Hematopoietic multipotent progenitor cell treated with erythropoietin and hydrocortisone succinate and interleukin-3 and kit ligand, for 8 days (in vitro differentiated cells): ENCODE results near the gene LRRC38.
"Not testable (repeated sequence)": the region's sequence is repeated elsewhere in the genome, so short reads cannot be mapped to it uniquely, and the experiment has no call there.

Experiments used
- DNase-seq: peaks from one replicate; pipeline ENCODE4 v3.0.0-alpha.2; 2015

Gene LRRC38, protein sequence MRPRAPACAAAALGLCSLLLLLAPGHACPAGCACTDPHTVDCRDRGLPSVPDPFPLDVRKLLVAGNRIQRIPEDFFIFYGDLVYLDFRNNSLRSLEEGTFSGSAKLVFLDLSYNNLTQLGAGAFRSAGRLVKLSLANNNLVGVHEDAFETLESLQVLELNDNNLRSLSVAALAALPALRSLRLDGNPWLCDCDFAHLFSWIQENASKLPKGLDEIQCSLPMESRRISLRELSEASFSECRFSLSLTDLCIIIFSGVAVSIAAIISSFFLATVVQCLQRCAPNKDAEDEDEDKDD

DNA sequence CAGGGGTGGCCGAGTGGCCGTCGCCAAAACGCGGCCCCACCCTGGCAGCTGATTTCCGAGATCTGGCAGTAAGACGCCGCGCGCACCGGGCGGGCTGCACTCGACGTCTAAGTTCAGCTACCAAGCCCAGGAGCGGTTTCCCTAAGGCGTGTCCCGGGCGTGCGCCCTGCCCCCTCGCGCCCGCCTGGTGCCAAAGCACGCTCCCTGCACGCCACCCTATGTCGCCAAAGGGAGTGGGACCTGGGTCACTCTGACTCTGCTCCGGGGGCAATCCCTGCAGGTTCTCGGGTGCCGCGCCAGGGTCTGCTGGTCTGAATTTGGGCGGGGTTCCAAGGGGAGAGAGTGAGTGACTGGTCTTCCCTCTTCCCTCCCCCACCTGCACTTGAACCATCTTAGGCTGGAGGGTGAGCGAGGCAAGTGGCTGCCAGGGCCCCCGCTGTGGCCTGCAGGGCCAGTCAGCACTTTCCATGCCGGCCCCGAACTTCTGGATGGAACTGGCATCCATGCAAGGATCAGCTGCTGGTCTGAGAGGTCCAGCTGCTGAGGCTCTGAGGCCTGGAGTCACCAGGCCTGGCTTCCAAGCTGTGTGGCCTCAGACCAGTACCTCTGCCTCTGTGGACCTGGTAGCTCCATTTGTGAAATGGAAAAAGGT, at the start of gene LRRC38:
LRRC38 (minus strand) TSS at position 109 of the 652 bp plus-strand sequence. CDS start 410 bp downstream, outside the sequence.
- peak; percentile 23 for DNase-seq

DNA sequence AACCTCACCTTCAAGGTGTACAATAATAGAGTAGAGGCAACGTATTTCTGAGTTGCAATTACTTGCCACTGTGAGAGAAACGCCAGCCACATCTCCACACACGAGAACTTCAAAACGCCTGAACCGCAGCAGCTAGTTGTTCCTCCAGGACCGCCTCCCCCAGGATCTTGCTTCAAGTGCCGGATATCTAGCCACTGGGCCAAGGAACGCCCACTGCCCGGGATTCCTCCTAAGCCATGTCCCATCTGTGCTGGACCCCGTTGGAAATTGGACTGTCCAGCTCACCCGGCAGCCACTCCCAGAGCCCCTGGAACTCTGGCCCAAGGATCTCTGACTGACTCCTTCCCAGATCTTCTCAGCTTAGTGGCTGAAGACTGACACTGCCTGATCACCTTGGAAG, 49.2 kb upstream of the LRRC38 start:
- not testable (repeated sequence) for DNase-seq

DNA sequence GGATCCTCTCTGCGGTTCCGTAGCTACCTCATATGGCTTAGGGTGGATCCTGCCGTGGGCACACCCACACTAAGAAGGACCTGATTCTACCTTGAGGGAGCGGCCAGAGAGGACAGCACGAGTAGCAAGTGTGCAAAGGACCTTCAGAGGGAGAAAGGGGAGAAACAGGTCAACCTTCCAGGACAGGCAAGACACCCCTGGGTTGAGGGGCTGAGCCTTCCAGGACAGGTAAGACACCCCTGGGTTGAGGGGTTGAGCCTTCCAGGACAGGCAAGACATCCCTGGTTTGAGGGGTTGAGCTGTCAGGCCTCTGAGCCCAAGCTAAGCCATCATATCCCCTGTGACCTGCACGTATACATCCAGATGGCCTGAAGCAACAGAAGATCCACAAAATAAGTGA, 46.7 kb upstream of the LRRC38 start:
- DNase-seq, result no peak

DNA sequence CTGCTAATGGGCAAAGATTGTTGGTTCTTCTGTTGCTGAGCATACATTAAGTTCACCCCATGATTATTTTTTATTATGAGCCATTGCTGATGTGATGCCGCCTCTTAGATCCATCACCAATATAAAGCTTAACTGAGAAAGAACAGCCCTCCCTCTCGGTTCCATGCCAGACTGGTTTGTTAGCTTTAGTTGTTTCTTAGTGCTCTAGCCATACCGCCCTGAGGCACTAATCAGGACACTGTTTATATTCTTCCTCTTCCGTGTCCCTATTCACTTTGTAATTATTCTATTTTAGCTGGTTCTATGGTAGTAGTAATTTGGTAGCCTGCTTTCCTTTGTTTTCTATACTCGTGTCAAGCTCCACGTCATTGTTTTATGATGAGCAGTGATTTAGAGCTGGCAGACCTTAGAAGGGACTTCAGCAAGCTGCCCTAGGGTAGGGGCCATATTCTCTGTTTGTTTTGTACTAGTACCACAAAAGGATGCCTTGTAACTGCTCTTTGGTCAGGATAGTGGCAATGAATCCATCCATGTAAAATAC, 42.5 kb upstream of the LRRC38 start:
- DNase-seq, result no peak

DNA sequence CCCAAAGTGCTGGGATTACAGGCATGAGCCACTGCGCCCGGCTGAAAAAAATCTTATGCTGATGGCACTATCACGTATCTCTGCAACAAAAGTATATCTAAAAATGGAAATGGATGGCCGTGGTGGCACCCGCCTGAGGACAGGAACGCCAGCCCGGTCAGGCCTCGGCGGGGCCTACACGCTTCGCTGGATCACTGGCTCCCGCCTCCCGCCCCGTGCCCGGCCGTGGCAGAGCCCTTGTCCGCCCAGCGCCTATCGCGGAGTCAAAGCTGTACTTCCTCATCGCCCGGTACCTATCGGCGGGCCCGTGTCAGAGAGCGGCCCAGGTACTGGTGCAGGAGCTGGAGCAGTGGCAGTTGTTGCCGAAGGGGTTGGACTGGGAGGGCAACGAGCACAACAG, 41.0 kb upstream of the LRRC38 start:
- no peak for DNase-seq

DNA sequence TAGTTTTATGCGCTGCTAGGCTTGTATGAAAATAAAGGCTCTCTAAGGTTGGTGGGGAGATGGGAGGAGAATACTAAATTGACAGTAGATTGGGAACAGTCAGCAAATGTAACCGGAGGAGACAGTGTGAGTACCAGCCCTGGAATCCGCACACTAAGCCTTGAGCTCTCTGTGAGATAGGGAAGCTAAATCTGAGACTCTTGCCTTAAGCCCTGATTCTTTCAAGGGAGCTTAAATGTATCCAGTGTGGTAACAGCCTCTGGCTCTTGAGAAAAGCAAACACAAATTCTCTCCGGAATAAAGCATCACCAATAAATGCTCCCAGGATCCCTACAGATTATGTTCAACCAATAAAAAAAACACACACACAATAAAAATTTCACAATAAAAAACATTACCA, 36.9 kb upstream of the LRRC38 start:
- no peak for DNase-seq

DNA sequence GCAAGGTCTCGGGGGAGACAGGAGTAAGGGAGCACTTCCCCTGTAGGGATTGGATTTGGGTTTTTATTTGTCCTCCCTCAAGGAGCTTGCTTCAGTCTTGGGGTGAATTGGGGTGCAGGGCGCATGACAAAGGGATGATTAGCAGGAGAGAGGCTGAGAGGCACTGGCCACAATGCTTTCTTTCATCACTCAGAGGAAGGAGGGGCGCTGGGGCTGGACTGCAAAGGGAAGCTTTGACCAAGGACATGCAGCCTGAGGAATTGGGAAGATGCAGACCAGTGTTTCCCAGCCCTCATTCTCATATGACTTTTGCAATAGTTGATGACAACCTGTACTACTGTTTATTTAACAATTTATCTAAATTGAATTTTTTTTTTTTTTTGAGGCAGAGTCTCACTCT, 35.7 kb upstream of the LRRC38 start:
- no peak for DNase-seq

DNA sequence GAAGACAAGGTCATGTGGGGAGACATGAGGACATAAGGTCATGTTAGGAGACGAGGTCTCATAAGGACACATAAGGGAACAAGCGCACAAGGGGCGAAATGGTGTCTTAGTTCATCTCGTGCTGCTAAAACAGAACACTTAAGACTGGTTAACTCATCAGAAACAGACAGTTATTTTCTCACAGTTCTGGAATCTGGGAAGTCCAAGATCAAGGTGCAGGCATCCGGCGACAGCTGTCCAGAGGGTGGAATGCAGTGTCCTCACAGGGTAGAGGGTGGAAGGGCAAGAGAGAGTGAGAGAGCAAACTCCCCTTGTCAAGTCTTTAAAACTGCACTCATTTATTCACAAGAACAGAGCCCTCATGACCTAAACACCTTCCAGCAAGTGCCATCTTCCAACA, 35.2 kb upstream of the LRRC38 start:
- no peak for DNase-seq

DNA sequence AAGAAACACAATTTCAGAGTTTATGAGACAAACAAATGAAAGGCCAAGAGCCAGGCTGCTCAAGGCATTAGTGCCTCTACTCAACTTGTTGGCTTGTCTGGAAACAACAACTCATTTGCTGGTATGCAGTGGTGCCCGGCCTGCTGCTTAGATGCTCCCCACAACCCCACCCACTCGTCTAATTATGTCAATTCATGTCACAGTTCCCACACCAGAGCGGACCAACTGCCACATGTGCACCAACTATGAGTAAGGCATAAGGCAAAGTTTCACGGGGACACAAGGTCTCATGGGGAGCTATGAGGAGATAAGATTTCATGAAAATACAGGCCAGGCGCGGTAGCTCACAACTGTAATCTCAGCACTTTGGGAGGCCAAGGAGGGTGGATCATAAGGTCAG, 34.5 kb upstream of the LRRC38 start:
- DNase-seq, result no peak

DNA sequence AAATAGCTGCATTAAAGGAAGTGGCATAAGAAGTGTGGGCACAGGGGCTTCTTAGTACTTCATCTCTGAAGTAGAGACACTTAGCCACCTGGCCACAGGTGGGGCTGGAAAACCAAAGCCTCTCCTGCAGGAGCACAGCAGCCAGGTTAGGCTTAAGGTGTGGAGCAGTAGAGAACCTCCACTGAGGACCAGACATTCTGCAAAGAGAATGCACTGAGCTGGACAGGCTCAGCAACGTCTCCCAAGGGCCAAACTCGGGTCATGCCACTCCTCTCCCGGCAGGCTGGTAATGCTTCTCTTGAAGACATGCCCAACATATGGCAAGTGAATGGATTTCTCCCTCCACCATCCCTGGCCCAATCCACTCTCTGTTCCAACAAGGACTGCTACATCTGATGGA, 33.0 kb upstream of the LRRC38 start:
- DNase-seq, result no peak

DNA sequence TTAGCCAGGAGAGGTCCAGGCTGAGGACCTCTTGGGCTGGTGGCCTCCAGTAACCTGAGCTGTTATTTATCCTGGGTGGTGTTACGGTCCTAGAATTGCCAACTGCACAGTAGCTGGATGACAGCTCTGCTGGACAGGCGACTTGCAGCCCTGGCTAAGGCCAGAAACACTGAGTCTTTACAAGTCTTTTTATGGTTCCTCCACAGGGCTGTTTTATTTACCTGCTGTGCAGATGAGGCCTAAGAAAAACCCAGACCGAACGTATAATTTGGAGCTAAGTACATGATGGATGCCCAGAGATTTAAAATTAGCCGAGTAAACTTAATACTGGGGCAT, 30.4 kb upstream of the LRRC38 start:
- no peak for DNase-seq

DNA sequence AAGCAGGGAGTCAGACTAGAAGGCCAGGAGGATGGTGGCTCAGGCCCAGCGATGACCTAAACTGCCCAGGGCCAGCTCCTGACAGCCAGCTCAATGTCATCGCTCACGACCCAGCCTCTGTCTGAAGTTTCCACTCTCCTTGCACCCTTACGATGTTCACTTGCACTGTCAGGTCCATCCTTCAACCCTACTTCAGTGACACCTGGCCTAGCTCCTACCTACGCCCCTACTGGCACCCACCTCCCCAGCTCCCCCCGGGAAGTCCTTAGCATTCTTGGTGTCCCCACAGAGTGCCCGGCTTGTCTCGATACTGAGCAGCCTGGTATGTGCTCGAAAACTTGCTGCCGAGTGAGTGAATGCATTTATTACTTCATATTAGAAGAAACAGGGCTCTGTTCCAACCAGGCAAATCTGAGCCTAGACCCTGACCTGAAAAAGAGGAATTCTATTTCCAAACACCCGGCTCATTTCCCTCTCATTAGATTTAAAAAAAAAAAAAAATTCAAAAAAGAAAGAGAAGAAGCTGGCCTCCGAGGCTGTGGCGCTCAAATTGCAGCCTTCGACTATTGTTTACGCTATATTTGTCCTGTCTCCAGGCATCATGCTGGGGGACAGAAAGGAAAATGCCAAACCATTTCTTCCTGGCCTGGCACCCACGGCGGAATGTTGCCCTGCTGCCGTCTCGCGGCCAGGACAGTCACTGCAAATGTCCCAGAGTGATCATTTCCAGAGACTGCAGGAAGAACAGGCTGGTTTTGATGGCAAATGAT, 29.8 kb upstream of the LRRC38 start:
- DNase-seq, result no peak

DNA sequence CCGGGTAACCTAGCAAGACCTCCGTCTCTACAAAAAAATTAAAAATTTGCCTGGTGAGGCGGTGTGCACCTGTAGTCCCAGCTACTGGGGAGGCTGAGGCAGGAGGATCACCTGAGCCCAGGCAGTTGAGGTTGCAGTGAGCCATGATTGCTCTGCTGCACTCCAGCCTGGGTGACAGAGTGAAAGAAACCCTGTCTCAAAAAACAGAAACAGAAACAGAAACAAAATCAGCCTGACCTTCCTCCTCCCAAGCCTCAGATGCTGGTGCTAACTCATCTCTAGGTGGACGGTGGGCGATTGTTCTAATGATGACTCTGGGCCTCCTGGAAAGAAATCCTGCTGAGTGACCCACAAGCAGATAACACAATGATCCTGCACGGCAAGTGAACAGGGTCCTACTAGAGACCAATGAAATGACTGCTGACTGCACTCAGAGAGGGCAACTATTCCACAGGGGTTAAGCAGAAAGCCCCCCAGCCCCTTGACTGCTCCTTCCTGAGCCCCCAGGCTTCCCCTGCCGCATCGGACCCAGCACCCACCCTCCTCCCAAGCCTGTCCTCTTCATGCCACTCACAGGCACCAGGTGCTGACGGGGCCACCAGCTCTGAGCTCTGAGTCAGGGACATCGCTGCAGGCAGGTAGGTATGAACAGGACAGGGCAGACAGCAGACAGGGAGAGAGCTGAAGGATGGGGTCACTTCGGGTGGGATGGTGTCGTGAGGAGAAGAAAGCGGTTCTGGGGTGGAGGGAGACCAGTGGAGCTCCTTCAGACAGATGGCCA, 27.8 kb upstream of the LRRC38 start:
- DNase-seq, result no peak

DNA sequence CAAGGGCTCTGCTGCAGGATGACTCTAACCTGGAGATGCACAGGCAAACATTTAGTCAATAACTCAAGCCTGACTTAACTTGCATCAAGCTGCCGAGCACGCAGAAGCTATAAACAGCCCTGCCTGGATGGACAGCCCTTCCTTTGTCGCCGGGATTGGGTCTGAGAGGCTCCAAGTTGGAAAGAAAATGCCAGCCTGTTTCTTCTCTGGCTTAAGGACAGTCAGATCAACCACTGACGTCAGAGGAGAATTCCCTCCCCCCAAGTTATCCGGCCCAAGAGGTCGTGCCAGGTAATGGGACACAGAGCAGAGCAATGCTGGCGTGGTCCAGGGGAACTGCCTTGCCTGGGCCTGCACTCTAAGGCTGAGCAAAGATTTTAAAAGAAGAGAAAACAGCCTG, 27.1 kb upstream of the LRRC38 start:
- DNase-seq, result no peak

DNA sequence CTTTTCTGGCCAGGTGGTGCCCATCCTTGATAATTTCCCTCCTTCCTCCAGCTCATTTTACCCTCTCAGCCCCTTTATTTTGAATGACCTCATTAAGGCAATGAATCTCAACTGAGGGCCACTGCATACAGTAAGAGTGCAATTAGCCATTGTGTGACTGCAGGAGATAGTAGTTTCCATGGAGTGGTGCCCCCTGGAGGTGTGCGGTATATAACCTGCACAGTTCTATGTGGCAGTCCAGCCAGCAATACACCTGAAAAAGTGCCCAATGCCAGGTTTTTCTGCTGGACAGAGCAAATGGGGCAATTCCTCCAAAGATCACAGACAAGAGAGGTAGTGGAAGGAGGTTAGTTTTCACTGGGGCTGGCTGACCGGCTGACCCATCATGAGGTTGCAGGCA, 25.9 kb upstream of the LRRC38 start:
- DNase-seq, result no peak

DNA sequence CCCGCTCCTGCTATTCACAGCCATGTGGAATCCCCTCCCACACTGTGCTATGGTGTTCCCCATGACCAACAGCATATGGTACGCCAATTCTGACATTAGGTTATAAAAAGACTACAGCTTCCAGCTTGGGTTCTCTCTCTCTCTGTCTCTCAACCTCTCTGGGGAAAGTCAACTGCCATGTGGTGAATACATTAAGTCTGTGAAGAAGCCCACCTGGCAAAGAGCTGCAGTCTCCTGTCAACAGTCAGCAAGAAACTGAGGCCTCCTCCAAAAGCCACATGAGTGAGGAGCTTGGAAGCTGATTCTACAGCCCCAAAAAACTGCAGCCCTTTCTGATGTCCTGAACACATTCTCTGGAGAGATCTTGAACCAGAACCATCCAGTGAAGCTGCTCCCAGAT, 25.0 kb upstream of the LRRC38 start:
- DNase-seq, result no peak

DNA sequence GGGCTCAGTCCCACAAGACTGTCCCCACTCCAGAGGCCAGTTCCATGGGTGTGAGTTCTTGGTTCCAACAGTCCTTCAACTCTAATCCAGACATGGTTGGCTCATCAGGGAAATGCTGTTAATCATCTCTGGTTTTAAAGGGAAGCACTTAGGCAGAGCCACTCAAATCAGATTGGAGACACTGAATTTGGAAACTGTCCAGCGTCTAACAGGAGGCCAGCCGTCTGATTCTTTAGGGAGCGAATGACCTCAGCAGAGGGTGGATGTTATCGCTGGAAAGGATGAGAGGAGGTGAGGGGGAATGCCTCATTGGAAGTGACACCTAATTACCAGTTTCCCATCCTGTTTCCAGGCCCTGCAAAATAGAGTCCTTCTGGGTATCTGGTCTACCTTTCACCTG, 22.8 kb upstream of the LRRC38 start:
- no peak for DNase-seq

DNA sequence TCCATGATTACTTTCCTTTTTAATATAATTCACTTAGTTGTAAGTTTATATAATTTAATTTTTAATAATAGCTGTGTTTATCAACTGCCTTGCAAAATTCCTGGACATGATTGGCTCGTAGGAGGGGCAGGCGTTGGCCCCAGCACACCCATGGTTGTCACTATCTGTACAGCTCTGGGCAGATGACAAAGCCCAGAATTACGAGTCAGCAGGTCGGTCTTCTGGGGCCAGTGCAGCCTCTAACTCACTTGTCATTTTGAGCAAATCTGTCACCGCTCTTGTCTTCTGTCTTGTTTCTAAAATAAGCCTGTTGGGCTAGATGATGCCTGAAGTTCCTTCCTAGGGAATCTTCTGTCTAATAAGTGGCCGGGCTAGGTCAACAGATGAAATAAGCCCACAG, 21.4 kb upstream of the LRRC38 start:
- no peak for DNase-seq

DNA sequence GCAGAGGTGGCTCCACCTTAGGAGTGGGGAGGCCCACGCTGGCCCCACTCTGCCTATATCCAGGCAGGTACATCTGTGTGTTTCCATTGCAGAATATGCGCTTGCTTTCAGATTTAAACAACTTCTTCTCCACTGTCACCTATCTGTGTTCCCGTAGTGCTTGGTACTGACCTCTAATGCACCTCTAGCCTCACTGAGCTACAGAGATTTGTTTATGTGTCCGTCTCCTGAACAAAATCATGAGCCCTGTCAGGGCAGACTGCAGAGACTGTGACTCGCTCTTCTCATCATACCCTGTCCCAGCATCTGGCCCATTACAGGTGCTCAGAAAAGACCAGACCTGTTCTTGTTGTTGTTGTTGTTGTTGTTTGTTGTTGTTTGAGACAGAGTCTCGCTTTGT, 14.5 kb upstream of the LRRC38 start:
- DNase-seq, result no peak

DNA sequence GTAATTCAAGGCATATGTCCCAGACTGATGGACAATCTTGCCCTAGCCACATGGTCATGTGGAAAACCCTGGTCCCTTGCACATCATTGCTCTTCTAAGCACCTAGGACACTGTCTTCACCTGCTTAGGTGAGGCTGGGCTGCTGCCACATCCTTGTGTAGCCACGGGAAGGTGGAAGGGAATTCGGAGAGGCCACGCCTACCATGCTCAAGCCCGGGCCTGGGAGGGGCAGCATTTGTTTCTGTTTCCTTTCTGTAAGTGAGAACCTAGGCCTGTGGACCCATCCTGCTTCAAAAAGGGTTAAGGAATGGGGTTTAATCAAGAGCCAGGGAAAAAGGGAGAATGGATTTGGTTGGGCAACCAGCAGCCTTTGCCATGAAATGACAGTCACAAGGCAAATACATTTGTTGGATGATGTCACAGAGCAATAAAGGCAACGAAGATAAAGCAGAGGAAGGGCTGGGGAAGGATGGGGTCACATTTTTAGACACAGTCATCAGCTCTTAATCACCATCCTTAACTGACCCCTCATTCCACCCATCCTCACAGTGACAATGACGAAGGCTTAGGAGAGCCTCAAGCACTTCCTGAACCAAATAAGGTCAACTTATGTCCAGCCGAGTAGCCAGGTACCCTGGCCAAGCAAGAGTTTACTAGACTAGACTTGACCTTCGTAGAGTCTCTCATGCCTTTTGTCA, 10.1 kb upstream of the LRRC38 start:
- no peak for DNase-seq

DNA sequence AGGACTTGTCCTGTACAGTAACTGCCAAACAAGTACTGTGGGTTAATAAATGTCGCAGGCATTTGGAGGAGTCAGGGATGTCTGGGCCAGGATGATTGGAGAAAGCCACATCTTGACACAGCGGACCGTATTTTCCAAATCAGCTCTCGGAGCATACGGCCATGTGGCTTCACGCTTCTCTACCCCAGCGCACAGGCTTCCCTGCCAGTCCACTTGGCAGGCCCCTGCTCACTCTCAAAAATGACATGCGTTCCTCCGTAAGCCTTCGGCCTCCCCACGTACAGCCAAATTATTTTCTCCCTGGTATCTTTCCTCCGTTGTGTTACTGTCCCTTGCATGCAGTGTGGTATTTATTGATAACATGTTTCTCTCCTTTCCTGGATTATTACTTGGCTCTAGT, 7.2 kb upstream of the LRRC38 start:
- DNase-seq, result no peak

DNA sequence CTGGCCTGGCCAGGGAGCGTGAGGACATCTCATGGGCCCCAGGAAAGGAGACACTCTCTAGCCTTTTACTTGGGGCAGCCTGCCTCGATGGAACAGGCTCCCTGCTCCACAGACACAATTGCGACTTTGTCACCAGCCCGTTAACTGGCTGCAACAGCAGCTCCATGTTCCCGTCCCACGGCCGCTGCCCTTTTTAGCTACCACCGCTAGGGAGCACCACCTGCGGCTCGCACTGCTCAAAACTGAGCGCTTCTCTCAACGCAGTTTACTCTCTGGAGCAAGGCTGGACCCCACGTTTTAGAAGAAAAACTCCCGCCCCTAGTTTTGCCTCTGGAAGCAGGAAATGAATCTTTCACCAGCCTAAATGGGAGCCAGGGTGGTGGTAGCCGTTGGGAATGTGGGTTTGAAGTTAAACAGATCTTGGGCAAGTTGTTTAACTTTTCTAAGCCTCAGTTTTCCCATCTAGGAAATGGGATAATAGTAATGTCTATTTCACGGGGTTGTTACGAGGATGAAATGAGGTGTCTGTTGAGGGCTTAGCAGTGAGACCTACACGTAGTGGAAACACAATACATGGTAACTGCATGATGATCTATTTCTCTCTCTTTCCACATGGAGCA, 3.5 kb upstream of the LRRC38 start:
- peak; percentile 15 for DNase-seq
